SU-DHL-6 (cell line): ENCODE measurements around the gene CEP43.

Experiments used
- H2AFZ ChIP-seq: fragments of 200-600 bp; sonication (generic); 2 replicates; pipeline ENCODE4 v1.6.1; 2014; ENCODE audit warnings: low read depth, mild to moderate bottlenecking, moderate library complexity, mixed read lengths, antibody characterized with exemption, low read length; ENCODE audit not compliant: severe bottlenecking
- H3F3A ChIP-seq: fragments of 200-600 bp; shearing (Covaris generic); 2 replicates; pipeline ENCODE4 v1.6.0; 2016; ENCODE audit warnings: antibody characterized with exemption, mild to moderate bottlenecking; ENCODE audit not compliant: insufficient read depth
- H3K27ac ChIP-seq: fragments of 200-600 bp; sonication (generic); 2 replicates; pipeline ENCODE4 v1.5.1; 2016; ENCODE audit warnings: low read depth, mild to moderate bottlenecking, low read length, moderate library complexity, mixed read lengths
- H3K27me3 ChIP-seq: fragments of 200-600 bp; sonication (generic), shearing (Covaris generic); 2 replicates; pipeline ENCODE4 v1.6.0; 2014; ENCODE audit warnings: mild to moderate bottlenecking, low read length
- H3K36me3 ChIP-seq: fragments of 200-600 bp; sonication (generic); 2 replicates; pipeline ENCODE4 v1.6.1; 2014; ENCODE audit warnings: mild to moderate bottlenecking, low read length, mixed read lengths
- H3K4me2 ChIP-seq: fragments of 300-600, 200-600 bp; shearing (Covaris generic), sonication (generic); 2 replicates; pipeline ENCODE4 v1.6.0; 2014; ENCODE audit warnings: low read length, low read depth, mild to moderate bottlenecking; ENCODE audit not compliant: poor library complexity, severe bottlenecking
- H3K4me3 ChIP-seq: fragments of 200-600 bp; sonication (generic); 2 replicates; pipeline ENCODE4 v1.5.1; 2014; ENCODE audit warnings: antibody characterized with exemption, low read length, mild to moderate bottlenecking, mixed read lengths; ENCODE audit not compliant: insufficient read depth, poor library complexity, severe bottlenecking
- H3K79me2 ChIP-seq: fragments of 200-600 bp; sonication (generic); 2 replicates; pipeline ENCODE4 v1.6.1; 2014; ENCODE audit warnings: mild to moderate bottlenecking, low read length, moderate library complexity; ENCODE audit not compliant: insufficient read depth
- H3K9ac ChIP-seq: fragments of 200-600 bp; sonication (generic); 2 replicates; pipeline ENCODE4 v1.7.0; 2014; ENCODE audit warnings: mild to moderate bottlenecking, low read length
- H3K9me2 ChIP-seq: fragments of 200-600 bp; sonication (generic); replicated peaks from 2 replicates; pipeline ENCODE4 v1.6.1; 2014; ENCODE audit warnings: low read length; ENCODE audit not compliant: insufficient read depth
- H3K9me3 ChIP-seq: fragments of 200-600 bp; sonication (generic); 2 replicates; pipeline ENCODE4 v1.6.1; 2014; ENCODE audit warnings: low read length, mixed read lengths; ENCODE audit not compliant: insufficient read depth
- H4K20me1 ChIP-seq: fragments of 200-600 bp; sonication (generic); 2 replicates; pipeline ENCODE4 v1.6.1; 2014; ENCODE audit warnings: low read depth, mild to moderate bottlenecking, antibody characterized with exemption, low read length, moderate library complexity, mixed read lengths
- EZH2phosphoT487 ChIP-seq: fragments of 200-600 bp; sonication (generic), shearing (Covaris generic); conservative IDR thresholded peaks from 2 replicates; pipeline ENCODE4 v1.6.1; 2018; ENCODE audit warnings: mild to moderate bottlenecking, antibody characterized with exemption, low read length, moderate library complexity, mixed read lengths
- TF ChIP-seq, protein P1 (sequence below): fragments of 200-600 bp; sonication (generic); IDR thresholded peaks from one replicate; pipeline ENCODE4 v1.5.1; 2017; ENCODE audit warnings: antibody characterized with exemption, mild to moderate bottlenecking, low read length, moderate library complexity; ENCODE audit not compliant: insufficient read depth, poor library complexity, severe bottlenecking

Gene CEP43, protein sequence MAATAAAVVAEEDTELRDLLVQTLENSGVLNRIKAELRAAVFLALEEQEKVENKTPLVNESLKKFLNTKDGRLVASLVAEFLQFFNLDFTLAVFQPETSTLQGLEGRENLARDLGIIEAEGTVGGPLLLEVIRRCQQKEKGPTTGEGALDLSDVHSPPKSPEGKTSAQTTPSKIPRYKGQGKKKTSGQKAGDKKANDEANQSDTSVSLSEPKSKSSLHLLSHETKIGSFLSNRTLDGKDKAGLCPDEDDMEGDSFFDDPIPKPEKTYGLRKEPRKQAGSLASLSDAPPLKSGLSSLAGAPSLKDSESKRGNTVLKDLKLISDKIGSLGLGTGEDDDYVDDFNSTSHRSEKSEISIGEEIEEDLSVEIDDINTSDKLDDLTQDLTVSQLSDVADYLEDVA

DNA sequence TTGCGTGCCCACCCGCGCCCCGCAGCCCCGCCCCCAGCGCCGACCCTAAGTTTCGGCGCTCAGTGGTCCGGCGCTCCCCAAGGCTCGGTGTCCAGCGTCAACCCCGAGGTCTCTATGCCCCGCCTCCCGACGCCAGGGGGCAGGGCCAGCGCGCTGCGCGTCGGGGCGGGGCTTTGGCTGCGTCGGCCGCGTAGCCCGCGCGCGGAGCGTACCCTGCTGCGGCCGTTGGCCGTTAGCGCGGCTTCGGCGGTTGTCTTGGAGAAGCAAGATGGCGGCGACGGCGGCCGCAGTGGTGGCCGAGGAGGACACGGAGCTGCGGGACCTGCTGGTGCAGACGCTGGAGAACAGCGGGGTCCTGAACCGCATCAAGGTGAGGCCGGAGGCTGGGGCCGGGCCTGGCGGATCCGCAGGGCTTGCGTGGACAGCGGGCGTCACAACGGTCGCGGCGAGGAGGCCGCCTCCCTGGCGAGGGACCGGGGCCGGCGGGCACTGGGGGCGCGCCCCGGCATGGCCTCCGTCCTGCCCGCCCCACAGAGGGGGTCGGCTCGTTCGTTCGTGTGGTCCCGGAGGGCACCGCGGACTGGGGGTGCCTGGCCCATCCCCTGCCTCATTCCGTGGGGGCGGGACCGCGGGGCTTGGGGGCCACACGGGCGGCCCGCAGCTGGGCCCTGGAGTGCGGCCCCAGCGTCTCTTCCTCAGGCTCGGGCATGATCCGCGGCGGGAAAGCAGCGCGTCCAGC lies at the start of gene CEP43:
TSS of gene CEP43 (plus strand) at position 253 of the 739 bp plus-strand sequence. CDS start at position 269, 16 bp downstream.
- Histone ChIP-seq H3K27me3 (no peaks in the 10 kb centered on the region), H3K9me2 (no peaks in the 10 kb centered on the region), H3K4me3 (peak within 1 kb of the TSS; percentile 96), H3K27ac (peak within 1 kb of the TSS; percentile 80), H3K36me3 (peaks cover 26% of the 10 kb centered on the region), H3K79me2 (peaks cover 87% of the 10 kb centered on the region), H3K9me3 (no peaks in the 10 kb centered on the region), H3K4me2 (peak within 1 kb of the TSS; percentile 100), H3F3A (peaks cover 15% of the 10 kb centered on the region; the same call in 1 of the 2 replicates), H3K9ac (peak within 1 kb of the TSS; percentile 96), H4K20me1 (peaks cover 20% of the 10 kb centered on the region), H2AFZ (peak within 1 kb of the TSS; percentile 77)
- no peak for TF ChIP-seq EZH2phosphoT487

DNA sequence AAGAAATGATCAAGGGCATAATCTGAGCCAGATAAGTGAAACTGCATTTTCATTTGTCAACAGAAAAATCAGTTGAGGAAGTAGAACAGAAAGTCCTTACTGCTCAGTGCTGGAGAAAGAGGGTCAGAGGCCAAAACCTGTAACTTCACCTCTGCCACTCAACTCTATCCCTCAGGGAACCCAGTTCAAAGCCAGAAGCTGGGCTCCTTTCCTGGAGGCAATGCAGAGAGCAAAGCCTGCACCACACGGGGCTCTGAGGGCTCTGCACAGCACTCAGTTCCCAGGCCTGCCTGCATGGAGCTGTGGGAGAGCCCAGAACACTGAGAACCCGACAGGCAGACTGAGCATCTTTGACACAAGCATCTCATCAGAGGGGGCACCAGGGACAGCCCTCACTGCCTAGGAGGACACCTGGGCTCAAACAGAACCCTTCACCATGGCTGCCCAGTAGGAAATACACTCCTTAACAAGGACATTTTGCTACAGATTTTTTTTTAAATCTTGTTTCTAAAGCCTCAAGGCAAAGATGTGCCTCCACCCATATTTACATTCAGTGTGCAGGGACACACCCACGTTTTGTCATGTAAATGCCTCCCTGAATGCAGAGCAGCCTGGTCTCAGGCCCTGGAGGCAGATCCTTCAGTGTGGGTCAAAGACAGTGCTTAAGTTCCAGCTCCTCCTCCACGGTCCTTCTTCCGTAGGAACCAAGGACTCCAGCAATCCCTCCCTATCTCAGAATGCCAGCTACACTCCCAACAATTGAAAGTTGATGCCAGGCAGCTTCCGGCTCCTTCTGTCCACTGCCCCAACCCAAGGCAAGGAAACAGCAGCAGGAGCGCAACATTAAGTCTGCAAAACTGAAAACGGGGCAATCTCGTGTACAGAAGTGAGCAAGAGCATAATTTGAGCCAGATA lies 49.4 kb upstream of the CEP43 start:
- Histone ChIP-seq H3K27me3 (no peaks in the 10 kb centered on the region), H3K9ac (no peak overlapping the region), H3K36me3 (no peaks in the 10 kb centered on the region), H3K4me2 (peak overlapping the region; percentile 47), H2AFZ (peak overlapping the region; percentile 9), H3F3A (0 out of 2 replicates have a peak, but pooled peaks cover 6% of the 10 kb centered on the region), H3K79me2 (no peaks in the 10 kb centered on the region), H3K9me2 (no peaks in the 10 kb centered on the region), H4K20me1 (no peaks in the 10 kb centered on the region), H3K4me3 (peak overlapping the region; percentile 23), H3K27ac (no peak overlapping the region), H3K9me3 (no peaks in the 10 kb centered on the region)
- TF ChIP-seq, protein P1, sequence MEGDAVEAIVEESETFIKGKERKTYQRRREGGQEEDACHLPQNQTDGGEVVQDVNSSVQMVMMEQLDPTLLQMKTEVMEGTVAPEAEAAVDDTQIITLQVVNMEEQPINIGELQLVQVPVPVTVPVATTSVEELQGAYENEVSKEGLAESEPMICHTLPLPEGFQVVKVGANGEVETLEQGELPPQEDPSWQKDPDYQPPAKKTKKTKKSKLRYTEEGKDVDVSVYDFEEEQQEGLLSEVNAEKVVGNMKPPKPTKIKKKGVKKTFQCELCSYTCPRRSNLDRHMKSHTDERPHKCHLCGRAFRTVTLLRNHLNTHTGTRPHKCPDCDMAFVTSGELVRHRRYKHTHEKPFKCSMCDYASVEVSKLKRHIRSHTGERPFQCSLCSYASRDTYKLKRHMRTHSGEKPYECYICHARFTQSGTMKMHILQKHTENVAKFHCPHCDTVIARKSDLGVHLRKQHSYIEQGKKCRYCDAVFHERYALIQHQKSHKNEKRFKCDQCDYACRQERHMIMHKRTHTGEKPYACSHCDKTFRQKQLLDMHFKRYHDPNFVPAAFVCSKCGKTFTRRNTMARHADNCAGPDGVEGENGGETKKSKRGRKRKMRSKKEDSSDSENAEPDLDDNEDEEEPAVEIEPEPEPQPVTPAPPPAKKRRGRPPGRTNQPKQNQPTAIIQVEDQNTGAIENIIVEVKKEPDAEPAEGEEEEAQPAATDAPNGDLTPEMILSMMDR = no peak
- TF ChIP-seq EZH2phosphoT487 = no peak

- H4K20me1 ChIP-seq = no peaks in the 10 kb centered on the region
- H3K9ac ChIP-seq = no peak overlapping the region
- H3K4me3 ChIP-seq = peak overlapping the region; percentile 23
- no peaks in the 10 kb centered on the region for H3K9me2 ChIP-seq
- H3F3A ChIP-seq = 0 out of 2 replicates have a peak, but pooled peaks cover 6% of the 10 kb centered on the region
- H3K27me3 ChIP-seq = no peaks in the 10 kb centered on the region
- no peak overlapping the region for H2AFZ ChIP-seq
- no peaks in the 10 kb centered on the region for H3K36me3 ChIP-seq
- TF ChIP-seq, protein P1 = no peak
- TF ChIP-seq EZH2phosphoT487 = no peak
- H3K27ac ChIP-seq = peak overlapping the region; percentile 8
- H3K79me2 ChIP-seq = no peaks in the 10 kb centered on the region
- no peaks in the 10 kb centered on the region for H3K9me3 ChIP-seq
- peak overlapping the region; percentile 47 for H3K4me2 ChIP-seq
These were observed 48.8 kb upstream of the CEP43 start for GRCh38 chr6:166950443-166950821.
